HG03103 (cell line): ENCODE data around the gene KRT3.
"Not testable (repeated sequence)": the region's sequence is repeated elsewhere in the genome, so short reads cannot be mapped to it uniquely, and the experiment has no call there.

Experiments
- ATAC-seq: cut with Tn5 transposase; IDR thresholded peaks from one replicate; pipeline ENCODE4 v1.9.1; 2021; ENCODE audit warnings: low read depth; ENCODE audit not compliant: unreplicated experiment

Gene KRT3

DNA sequence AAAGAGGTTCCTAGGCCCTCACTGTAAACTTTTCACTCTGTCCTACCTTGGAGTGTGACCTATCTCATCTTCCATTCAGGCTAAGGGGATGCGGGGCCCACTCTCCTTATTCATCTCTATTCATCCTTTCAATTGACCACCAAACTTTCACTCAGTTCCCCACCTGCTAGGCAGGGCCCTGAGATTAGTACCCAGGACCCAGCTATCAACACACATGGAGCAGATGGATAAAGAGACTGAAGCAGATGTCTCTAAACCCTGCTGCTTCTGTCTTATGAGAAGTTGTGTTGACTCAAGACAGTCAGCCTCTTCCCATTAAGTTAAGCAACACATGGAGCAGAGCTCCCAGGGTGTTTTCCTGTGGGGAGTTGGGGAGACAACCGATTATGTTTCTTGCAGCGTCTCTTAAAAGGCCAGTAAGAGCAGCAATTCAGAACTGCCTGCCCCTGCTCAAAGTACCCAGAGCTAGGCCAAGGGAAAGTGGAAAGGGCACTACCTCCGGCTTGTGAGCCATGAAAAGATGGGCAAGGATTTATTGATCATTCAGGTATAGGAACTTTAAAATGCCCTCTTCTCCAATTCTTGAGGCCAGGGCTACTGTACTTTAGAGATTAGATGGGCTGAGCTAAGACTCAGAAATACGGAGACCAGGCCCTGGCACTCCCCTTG, 29.4 kb downstream of the KRT3 start:
- ATAC-seq: no peak

DNA sequence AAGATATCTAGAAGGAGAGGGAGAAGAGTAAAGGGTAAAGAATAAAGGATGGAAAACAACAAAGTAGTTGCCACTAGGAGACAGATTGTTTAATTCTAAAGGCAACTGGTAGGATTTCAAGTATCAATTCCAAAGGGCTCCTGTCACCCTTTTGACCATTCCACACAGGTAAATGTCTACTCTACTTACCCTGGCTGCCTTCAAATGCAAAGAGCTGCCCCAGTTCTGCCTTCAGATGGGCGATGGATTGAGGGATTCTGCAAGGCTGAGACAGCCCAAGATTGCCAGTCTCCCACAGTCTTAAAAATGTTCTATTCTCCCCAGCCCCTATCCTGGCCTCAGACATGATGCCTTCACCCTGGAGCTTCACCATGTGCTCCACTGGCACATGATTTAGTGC, 30.2 kb downstream of the KRT3 start:
- no peak for ATAC-seq

DNA sequence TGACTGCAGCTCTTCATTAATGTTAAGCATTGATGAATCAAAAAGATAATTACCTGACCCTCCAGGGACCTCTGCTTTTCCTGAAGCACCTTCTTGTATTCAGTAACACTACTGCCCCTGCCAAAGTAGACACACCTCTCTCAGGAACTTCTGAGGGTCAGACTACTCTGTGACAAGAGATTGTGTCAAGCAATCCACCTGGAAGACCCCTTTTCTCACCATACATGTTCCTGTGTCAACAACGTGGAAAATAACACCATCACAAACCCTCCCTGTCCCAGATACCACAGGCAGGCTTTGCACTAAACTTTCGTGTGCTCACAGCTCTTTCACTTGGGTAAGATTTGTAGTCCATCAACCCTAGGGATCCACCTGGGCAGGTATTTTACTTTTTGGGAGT, 31.9 kb downstream of the KRT3 start:
- no peak for ATAC-seq

DNA sequence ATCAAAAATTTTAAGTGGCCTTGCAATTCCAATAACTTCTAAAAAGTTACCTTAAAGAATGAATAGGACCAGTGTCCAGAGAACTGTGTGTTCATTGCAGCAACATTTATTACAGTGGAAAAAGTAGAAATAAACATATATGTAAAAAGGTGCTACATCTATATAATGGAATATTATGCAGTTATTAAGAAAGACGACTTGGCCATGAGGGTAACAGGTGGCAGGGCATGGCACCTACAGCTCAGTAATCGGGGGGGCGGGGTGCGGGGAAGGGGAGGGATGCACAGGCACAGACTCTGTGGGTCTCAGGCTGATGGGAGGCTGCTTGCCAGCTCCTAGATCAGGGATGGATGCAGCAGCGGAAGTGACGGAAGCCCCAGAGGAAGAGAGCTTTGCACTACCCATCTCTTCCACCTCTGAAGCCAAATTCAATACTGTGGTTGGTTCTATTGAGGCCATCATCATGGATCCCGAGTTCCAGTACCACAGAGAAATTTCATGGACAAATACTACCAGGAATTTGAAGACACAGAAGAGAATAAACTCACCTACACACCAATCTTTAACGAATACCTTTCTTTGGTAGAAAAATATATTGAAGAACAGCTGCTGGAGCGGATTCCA, 32.8 kb downstream of the KRT3 start:
- ATAC-seq: no peak

DNA sequence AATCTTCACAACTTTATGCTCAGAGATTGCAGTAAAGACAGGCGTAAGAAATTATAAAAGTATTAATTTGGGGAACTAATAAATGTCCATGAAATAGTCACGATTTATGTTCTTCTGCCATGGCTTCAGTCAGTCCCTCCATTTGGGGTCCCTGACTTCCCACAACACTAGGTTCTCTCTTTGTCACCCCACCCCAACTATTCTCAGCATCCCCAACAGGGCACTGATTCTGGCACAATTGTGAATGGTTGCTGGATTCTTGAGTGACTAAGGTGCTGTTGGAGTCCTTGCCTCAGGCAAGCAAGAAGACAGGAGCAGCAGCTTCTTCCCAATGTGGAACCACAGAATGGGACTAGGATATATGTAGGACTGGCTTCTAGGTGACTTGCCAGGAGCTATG, 34.1 kb downstream of the KRT3 start:
- no peak for ATAC-seq

DNA sequence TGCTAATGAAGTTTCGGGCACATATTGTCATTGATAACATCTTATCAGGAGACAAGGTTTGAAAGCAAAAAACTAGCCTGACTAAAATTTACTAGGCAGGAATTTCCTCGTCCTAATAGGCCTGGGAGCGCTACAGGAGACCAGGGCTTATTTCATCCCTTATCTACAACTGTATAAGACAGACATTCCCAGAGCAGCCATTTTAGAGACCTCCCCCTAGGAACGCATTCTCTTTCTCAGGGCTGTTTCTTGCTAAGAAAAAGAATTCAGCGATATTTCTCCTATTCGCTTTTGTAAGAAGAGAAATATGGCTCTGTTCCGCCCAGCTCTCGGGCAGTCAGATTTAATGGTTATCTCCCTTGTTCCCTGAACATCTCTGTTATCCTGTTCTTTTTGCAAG, 34.7 kb downstream of the KRT3 start:
- not testable (repeated sequence) for ATAC-seq

DNA sequence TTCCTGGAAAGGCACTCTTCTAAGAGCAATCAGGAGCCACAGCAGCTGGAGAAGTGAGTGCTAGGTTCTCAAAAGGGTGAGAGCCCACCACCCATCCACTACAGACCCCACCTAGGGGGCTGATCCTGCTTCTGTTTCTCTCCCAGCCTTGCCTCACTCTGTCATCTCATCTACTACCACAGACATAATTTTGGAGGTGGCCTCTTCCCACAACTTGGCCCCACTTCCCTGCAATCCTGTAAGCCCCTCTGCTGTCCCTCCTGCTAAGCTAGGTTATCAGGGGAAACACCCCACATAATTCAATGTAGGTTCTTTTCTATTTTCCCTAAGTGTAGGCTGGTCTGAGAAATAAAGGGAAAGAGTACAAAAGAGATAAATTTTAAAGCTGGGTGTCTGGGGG, 35.3 kb downstream of the KRT3 start:
- no peak for ATAC-seq

DNA sequence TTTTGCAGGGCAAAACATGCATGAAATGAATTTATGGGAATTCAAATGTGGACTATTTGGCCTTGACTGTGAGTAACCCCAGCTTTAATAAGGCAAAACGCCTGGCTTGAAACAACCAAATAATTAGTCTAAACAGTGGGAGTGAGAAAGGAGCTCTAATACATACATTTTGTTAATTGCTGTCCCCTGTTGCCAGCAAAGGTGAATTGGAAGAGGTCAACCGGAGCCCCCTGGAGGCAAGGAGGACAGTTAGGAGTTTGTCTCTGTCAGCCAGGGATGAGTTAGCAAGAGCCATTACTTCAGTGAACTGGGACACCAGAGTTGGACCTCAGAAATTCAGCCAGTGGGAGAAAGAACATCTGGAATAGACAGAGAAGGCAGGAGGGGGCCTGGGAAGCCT, 36.2 kb downstream of the KRT3 start:
- ATAC-seq: no peak

DNA sequence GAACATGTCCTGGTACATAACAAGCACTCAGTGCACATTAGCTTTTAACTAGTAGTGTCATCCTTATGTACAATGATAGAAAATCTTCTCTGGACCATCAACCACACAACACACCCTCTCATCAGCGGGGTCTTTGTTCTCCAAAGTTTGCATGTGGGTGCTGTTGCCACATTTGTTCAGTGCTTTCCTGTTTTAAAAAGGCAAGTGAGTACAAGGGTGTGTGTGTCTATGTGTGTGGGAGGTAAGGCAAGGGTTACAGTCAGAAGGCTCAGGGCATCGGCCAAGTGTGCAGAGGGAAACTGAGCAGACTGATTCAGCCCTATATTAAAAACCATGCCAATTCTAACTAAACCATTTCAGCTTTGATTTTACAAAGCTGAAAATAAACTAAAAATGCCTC, 36.7 kb downstream of the KRT3 start:
- no peak for ATAC-seq

DNA sequence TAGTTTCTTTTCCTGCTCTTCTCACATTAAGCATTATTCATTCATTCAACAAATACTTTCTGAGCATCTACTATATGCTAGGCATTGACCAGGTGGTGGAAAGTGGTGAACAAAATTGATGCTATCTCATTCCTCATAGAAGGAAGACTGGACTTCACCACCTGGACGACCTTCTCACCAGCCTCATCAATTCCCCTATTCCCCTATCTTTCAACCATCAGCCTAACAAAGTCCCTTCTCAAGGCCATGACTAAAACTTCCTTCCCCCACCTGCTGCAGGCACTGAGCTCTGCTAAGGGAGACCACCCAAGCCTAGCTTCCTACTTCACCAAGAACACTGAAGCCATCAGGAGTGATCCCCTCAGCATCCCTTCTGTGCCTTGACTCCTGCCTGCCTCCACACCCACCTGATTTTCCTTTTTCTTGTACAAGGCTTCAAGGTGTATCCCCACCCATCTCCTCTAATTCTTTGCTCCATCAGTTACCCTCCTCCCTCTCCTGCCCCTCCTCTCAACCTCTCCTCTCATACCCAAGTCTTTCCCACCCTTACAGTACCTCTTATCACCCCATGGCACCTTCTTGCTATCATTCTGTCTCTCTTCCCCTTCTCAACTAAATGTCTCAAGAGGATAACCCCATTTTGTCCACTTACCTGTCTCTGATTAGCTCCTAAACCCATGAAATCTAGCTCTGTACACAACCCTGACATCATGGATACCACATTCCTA, 38.3 kb downstream of the KRT3 start:
- ATAC-seq: no peak

DNA sequence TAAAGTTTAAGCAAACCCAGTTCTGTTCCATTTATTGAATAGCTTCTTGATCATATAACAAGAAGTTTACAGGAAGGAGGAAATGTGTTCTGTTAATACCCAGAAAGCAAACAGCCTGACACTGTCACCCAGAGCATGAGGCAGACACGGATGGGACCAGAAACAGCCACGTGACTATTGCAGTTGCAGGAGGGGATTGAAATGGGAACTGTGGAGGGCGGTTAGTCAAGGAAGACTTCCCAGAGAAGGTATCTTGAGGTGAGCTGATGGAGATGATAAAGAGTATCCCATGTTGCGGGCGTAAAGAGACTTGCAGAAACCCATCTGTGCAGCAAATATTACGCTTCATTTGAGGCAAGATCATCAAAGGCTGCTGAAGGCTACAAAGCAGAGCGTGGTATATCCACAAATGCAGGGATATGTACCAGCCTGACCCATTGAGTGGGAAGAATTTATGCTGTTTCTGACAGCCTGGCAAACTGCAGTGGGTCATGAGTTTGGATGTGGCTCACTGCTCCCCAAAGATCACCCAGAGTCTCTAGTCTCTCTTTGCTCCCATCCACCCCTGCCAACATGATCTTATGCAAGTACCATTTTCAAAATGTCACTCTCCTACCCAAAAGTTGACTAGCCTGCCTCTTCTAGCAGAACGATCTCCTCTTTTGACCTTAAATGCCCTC, 39.5 kb downstream of the KRT3 start:
- no peak for ATAC-seq

DNA sequence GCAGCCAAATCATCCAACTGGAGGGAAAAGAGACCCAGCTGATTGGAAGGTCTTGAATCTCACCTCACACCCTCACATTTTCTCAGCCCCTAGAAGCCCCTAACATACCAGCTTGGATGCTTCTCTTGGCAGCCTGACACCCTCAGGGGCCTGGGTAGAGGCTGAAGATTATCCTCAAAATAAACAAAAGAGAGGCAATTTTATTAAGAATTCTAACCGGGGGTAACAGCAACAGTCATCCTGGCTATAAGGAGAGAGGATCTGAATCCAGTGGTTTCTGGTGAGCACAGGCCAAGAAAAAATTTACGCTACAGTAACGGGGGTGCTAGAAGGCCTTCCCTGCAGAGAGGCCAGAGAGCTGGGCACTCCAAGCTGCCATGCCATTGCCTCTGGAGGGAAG, 40.4 kb downstream of the KRT3 start:
- ATAC-seq: no peak

DNA sequence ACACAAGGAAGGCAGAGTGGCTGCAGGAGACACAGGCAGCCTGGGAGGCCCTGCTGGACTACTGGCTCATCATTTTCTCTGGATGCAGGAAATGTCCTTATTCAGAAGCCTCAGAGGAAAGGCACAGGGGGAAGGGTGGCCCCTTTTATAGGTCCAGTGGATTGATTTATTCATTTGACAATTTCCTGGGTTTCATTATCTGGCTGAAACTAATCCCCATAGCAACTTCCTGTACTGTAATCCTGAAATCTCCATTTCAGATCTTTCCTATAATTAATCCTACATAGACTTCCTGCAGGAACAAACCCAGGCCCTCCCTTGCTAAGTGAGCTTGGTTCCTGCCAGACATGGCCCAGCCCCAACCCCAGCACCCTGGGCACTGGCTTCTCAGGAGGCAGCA, 41.8 kb downstream of the KRT3 start:
- ATAC-seq: no peak

DNA sequence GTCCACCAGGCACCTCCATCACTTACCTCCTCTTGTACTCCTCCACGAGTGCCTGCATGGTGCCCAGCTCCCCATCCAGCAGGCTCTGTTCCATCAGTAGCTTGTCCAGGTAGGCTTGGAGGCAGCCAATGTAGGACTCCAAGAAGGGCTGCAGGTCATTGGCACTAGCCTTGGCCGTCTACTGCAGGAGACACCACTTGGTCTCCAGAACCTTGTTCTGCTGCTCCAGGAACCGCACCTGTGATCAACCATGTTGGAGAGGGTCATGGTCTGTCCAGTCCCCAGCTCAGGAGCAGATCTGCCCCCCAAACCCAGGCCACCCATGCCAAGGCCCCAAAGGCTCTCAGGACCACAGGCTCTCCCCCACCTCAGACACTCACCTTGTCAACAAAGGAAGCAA, 42.6 kb downstream of the KRT3 start:
- ATAC-seq: no peak

DNA sequence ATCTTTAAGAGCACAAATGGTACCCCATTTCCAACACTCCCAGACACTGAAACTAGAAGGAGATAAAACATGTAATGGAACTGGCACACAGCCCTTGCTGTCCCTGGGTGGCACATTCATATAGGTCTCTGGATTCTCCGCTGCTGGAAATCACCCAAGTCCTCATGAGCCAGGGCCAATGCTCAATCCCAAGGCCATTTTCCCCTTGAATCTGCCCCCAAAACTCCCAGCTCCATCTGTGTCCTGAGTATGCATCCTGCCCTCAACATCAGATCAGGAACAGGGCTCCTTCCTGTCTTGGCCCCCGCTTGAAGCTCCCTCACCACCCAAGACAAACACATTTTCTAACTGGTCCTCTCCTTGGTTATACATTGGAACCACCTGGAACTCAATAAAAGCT, 43.4 kb downstream of the KRT3 start:
- ATAC-seq: no peak

DNA sequence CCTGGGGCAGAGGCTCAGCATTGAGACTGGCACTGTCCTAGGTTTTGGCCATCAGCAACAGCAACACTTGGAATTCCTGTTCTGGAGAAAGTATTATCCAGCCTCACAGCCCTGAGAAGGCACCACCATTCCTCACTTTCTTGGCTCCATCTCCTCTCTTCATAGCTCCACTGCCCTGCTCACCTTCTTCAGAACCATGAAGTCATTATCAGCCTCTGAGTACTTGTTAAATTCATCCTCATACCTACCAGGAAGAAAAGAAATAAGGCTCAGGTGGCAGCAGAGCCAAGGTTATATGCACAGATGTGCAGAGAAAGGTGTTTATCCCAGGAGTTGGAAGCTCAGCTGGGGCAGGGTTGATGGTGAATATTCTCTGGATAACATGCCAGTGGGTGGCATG, 44.1 kb downstream of the KRT3 start:
- ATAC-seq: no peak

DNA sequence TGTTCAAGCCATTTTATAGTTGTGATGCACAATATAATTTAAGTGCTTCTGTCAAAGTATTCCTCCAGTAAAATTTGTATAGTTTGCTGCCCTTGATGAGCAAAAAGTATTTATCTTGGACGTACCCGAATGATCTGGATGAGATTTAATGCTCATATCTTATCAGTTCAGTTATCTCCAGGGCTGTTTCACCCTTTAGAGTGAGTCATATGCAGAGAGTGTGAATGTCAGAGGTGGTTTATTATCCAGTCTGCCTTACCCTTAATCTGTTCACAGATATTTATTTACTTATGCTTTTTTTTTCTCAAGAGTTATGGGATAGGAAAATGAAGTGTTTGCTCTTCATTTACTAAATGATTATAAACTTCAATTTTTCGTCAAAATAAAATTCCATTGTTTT, 45.4 kb downstream of the KRT3 start:
- ATAC-seq: not testable (repeated sequence)

DNA sequence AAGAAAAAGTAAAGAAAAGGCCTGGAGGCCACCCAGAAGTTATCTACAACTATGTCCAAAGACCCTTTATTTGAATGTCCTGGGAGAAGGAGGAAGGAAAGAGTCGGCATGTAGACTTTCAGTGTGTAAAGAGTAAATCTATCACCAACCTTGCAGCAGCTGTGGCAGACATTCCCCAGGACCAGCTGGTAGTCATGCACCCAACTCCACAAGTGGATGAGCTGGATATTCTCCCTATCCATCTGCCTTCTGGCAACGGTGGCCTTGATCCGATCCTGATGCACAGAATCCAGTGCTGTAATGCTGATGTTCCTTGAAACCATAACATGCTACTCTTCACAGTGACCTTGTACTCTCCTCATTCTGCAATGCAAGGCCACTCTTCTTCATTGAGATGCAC, 46.1 kb downstream of the KRT3 start:
- no peak for ATAC-seq

DNA sequence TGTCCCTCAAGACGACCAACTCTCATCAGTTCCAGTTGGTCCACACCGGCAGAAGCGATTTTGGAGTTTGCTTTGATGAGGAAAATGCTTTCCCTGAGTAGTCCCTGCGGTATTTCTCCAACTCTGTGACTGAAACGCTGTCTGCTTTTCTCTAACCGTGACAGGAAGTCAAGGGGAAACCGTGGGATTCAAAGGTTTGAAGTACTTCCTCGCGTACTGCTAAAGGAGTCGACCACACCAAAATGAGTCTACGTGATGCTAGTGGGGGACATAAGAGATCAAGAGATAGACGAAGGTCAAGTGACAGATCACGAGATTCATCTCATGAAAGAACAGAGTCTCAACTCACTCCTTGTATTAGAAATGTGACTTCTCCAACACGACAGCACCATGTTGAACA, 47.3 kb downstream of the KRT3 start:
- ATAC-seq: no peak

DNA sequence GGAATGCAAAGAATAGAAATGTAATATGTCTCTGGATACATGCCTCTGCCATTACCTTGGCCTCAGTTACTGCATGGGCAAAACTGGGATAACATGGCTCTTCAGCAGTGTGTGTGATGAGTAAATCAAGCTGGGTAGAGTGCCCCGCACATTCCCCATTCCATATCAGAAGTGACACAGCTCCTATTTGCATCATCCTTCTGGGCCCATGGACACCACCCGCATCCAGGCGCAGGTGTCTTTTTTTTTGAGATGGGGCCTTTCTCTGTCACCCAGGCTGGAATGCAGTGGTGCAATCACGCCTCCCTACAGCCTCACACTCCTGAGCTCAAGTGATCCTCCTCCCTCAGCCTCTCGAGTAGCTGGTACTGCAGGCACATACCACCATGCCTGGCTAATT, 50.4 kb downstream of the KRT3 start:
- no peak for ATAC-seq

DNA sequence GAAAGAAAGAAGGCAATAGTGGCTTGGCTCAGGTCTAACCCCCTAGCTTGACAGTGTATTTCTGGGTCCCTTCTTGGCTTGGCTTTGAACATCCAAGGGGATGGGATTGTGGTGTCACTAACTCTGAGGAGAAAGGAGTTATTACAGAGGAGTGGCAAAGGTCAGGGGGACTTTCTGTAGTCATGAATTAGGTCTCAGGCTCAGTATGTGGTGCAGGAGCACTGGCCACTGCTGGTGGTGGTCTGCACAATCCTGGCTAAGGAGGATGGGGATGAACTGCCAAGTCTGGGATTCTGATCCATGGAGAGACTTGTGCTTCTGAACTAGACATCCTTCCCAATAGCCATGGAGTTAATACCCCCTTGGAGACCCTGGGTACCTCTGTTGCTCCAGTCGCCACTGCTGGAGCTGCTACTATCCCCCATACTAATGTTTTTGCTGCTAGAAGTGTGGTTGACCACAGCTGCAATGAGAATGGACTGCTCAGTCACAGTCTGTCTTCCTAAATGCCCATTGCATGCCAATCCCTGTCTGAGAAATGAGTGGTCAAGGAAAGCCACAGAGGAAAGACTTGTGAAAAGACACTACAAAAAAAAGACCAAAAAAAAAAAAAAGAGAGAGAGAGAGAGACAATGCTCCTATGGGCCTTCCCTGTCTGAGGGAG, 51.3 kb downstream of the KRT3 start:
- no peak for ATAC-seq
